HEK293 (cell line): ENCODE measurements around the gene DCST1.

Source experiments
- CTCF ChIA-PET: fragments of 350-600 bp; formaldehyde crosslinking; extraction: SDS; loops from one replicate; lab custom pipeline; 2021; ENCODE audit warnings: antibody characterized with exemption; lab: Yijun Ruan, JAX
- POLR2A ChIA-PET: fragments of 300-600 bp; formaldehyde crosslinking; extraction: SDS; loops from one replicate; lab custom pipeline; 2020; ENCODE audit warnings: antibody characterized with exemption, inconsistent platforms; lab: Yijun Ruan, JAX
- H3K27ac ChIP-seq: fragments of 200-500 bp; sonication (Bioruptor generic); 2 replicates; pipeline ENCODE4 v1.5.1; 2014; ENCODE audit warnings: low read depth, low read length, control low read depth, inconsistent platforms; ENCODE audit errors: extremely low read depth
- H3K36me3 ChIP-seq, 2 experiments: fragments of 200-500 bp in 1 of 2; sonication (Bioruptor generic) in 1 of 2; 1 replicate in 1 of 2; 2 replicates in 1 of 2; pipeline ENCODE4 v1.5.1; 2014 to 2017; ENCODE audit warnings: inconsistent platforms in 2 of 2, low read length in 2 of 2; ENCODE audit not compliant: control insufficient read depth in 2 of 2, insufficient read depth in 1 of 2
- H3K4me1 ChIP-seq: fragments of 200-500 bp; sonication (Bioruptor generic); 2 replicates; pipeline ENCODE4 v1.5.1; 2014; ENCODE audit warnings: mild to moderate bottlenecking, low read length, inconsistent platforms; ENCODE audit not compliant: control insufficient read depth, insufficient read depth
- H3K4me3 ChIP-seq: 2 replicates; pipeline ENCODE4 v1.5.1; 2011; ENCODE audit warnings: low read depth, mild to moderate bottlenecking, control low read depth, low read length, moderate library complexity
- H3K9me3 ChIP-seq: fragments of 200-500 bp; sonication (Bioruptor generic); 2 replicates; pipeline ENCODE4 v1.5.1; 2014; ENCODE audit warnings: low read depth, low read length, inconsistent platforms; ENCODE audit not compliant: control insufficient read depth, insufficient read depth
- EGR2 ChIP-seq: fragments of 450-650 bp; formaldehyde crosslinking; IDR thresholded peaks from 2 replicates; pipeline ENCODE4 v1.5.1; 2016; ENCODE audit warnings: low read depth, missing biosample characterization, missing genetic modification characterization
- GFI1B ChIP-seq: fragments of 450-650 bp; formaldehyde crosslinking; IDR thresholded peaks from 2 replicates; pipeline ENCODE4 v1.5.1; 2016; ENCODE audit warnings: missing biosample characterization, missing genetic modification characterization
- KLF1 ChIP-seq: fragments of 450-650 bp; formaldehyde crosslinking; IDR thresholded peaks from 2 replicates; pipeline ENCODE4 v1.5.1; 2016; ENCODE audit warnings: missing biosample characterization, missing genetic modification characterization
- KLF16 ChIP-seq: fragments of 450-650 bp; formaldehyde crosslinking; IDR thresholded peaks from 2 replicates; pipeline ENCODE4 v1.5.1; 2017; ENCODE audit warnings: missing biosample characterization, missing genetic modification characterization
- ZFHX2 ChIP-seq: fragments of 450-650 bp; formaldehyde crosslinking; conservative IDR thresholded peaks from 2 replicates; pipeline ENCODE4 v1.5.1; 2016; ENCODE audit warnings: missing biosample characterization, missing genetic modification characterization
- ZNF112 ChIP-seq: fragments of 450-650 bp; formaldehyde crosslinking; IDR thresholded peaks from 2 replicates; pipeline ENCODE4 v1.5.0; 2017; ENCODE audit warnings: missing biosample characterization, missing genetic modification characterization
- ZNF140 ChIP-seq: fragments of 450-650 bp; formaldehyde crosslinking; IDR thresholded peaks from 2 replicates; pipeline ENCODE4 v1.5.1; 2016; ENCODE audit warnings: missing biosample characterization, missing genetic modification characterization
- ZNF221 ChIP-seq: fragments of 450-650 bp; formaldehyde crosslinking; IDR thresholded peaks from 2 replicates; pipeline ENCODE4 v1.5.1; 2017; ENCODE audit warnings: missing biosample characterization, missing genetic modification characterization, borderline replicate concordance
- ZNF335 ChIP-seq: fragments of 450-650 bp; formaldehyde crosslinking; conservative IDR thresholded peaks from 2 replicates; pipeline ENCODE4 v1.5.1; 2016; ENCODE audit warnings: missing biosample characterization, missing genetic modification characterization
- ZNF394 ChIP-seq: fragments of 450-650 bp; formaldehyde crosslinking; IDR thresholded peaks from 2 replicates; pipeline ENCODE4 v1.5.1; 2016; ENCODE audit warnings: missing biosample characterization, missing genetic modification characterization, mild to moderate bottlenecking, moderate library complexity, borderline replicate concordance
- ZNF654 ChIP-seq: fragments of 450-650 bp; formaldehyde crosslinking; IDR thresholded peaks from 2 replicates; pipeline ENCODE4 v1.5.1; 2016; ENCODE audit warnings: low read depth, missing biosample characterization, missing genetic modification characterization
- ZXDB ChIP-seq: fragments of 450-650 bp; formaldehyde crosslinking; IDR thresholded peaks from 2 replicates; pipeline ENCODE4 v1.5.1; 2016; ENCODE audit warnings: missing biosample characterization, missing genetic modification characterization
- TF ChIP-seq, protein P1 (sequence below): fragments of 450-650 bp; formaldehyde crosslinking; IDR thresholded peaks from 2 replicates; pipeline ENCODE4 v1.5.1; 2016; ENCODE audit warnings: missing biosample characterization, missing genetic modification characterization
- TF ChIP-seq, protein P2 (sequence below): fragments of 450-650 bp; formaldehyde crosslinking; IDR thresholded peaks from 2 replicates; pipeline ENCODE4 v1.5.1; 2016; ENCODE audit warnings: missing biosample characterization, missing genetic modification characterization
- TF ChIP-seq, protein P3 (sequence below): fragments of 450-650 bp; formaldehyde crosslinking; IDR thresholded peaks from 2 replicates; pipeline ENCODE4 v1.5.1; 2016; ENCODE audit warnings: missing biosample characterization, missing genetic modification characterization
- TF ChIP-seq, protein P4 (sequence below): fragments of 450-650 bp; formaldehyde crosslinking; IDR thresholded peaks from 2 replicates; pipeline ENCODE4 v1.5.1; 2017; ENCODE audit warnings: missing biosample characterization, missing genetic modification characterization
- TF ChIP-seq, protein P5 (sequence below): fragments of 450-650 bp; formaldehyde crosslinking; IDR thresholded peaks from 2 replicates; pipeline ENCODE4 v1.5.1; 2016; ENCODE audit warnings: missing biosample characterization, missing genetic modification characterization, low read depth
- TF ChIP-seq, protein P6 (sequence below): fragments of 450-650 bp; formaldehyde crosslinking; optimal IDR thresholded peaks from 2 replicates; pipeline ENCODE3; 2016; ENCODE audit warnings: missing biosample characterization, mild to moderate bottlenecking, missing genetic modification characterization
- TF ChIP-seq, protein P7 (sequence below): fragments of 450-650 bp; formaldehyde crosslinking; IDR thresholded peaks from 2 replicates; pipeline ENCODE4 v1.5.1; 2016; ENCODE audit warnings: missing biosample characterization, missing genetic modification characterization

DCST1 gene

DNA sequence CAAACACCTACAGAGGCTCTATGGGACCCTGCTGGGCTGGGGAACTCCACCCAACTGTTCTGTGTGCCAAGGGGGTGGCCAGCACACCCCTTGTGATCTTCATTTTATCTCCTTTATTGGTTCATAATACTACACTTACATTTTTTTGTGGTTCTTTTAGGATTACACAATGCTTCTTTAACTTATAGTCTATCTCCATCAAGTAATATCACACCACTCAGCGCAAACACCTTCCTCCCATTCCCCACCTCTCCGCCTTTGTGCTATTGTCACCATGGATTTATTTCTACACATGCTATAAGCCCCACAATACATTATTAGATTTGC, 61.0 kb downstream of the DCST1 start:
- H3K9me3 ChIP-seq: no peaks in the 10 kb centered on the region
- peaks cover 4% of the 10 kb centered on the region; the same call in 1 of the 2 replicates for H3K4me1 ChIP-seq
- H3K4me3 ChIP-seq: no peak overlapping the region
- no peak overlapping the region for H3K27ac ChIP-seq
- 0 out of 2 replicates have a peak, but pooled peaks have one; percentile 9 for TF ChIP-seq ZNF335 (tag by site-specific recombination)
- no peak for TF ChIP-seq ZXDB (tag by site-specific recombination)
- TF ChIP-seq, protein P1, sequence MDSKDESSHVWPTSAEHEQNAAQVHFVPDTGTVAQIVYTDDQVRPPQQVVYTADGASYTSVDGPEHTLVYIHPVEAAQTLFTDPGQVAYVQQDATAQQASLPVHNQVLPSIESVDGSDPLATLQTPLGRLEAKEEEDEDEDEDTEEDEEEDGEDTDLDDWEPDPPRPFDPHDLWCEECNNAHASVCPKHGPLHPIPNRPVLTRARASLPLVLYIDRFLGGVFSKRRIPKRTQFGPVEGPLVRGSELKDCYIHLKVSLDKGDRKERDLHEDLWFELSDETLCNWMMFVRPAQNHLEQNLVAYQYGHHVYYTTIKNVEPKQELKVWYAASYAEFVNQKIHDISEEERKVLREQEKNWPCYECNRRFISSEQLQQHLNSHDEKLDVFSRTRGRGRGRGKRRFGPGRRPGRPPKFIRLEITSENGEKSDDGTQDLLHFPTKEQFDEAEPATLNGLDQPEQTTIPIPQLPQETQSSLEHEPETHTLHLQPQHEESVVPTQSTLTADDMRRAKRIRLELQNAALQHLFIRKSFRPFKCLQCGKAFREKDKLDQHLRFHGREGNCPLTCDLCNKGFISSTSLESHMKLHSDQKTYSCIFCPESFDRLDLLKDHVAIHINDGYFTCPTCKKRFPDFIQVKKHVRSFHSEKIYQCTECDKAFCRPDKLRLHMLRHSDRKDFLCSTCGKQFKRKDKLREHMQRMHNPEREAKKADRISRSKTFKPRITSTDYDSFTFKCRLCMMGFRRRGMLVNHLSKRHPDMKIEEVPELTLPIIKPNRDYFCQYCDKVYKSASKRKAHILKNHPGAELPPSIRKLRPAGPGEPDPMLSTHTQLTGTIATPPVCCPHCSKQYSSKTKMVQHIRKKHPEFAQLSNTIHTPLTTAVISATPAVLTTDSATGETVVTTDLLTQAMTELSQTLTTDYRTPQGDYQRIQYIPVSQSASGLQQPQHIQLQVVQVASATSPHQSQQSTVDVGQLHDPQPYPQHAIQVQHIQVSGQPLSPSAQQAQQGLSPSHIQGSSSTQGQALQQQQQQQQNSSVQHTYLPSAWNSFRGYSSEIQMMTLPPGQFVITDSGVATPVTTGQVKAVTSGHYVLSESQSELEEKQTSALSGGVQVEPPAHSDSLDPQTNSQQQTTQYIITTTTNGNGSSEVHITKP (tag by site-specific recombination): 0 out of 2 replicates have a peak, but pooled peaks have one; percentile 19
- TF ChIP-seq, protein P2, sequence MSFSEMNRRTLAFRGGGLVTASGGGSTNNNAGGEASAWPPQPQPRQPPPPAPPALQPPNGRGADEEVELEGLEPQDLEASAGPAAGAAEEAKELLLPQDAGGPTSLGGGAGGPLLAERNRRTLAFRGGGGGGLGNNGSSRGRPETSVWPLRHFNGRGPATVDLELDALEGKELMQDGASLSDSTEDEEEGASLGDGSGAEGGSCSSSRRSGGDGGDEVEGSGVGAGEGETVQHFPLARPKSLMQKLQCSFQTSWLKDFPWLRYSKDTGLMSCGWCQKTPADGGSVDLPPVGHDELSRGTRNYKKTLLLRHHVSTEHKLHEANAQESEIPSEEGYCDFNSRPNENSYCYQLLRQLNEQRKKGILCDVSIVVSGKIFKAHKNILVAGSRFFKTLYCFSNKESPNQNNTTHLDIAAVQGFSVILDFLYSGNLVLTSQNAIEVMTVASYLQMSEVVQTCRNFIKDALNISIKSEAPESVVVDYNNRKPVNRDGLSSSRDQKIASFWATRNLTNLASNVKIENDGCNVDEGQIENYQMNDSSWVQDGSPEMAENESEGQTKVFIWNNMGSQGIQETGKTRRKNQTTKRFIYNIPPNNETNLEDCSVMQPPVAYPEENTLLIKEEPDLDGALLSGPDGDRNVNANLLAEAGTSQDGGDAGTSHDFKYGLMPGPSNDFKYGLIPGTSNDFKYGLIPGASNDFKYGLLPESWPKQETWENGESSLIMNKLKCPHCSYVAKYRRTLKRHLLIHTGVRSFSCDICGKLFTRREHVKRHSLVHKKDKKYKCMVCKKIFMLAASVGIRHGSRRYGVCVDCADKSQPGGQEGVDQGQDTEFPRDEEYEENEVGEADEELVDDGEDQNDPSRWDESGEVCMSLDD: no peak
- TF ChIP-seq KLF16 (tag by site-specific recombination): no peak
- TF ChIP-seq, protein P3, sequence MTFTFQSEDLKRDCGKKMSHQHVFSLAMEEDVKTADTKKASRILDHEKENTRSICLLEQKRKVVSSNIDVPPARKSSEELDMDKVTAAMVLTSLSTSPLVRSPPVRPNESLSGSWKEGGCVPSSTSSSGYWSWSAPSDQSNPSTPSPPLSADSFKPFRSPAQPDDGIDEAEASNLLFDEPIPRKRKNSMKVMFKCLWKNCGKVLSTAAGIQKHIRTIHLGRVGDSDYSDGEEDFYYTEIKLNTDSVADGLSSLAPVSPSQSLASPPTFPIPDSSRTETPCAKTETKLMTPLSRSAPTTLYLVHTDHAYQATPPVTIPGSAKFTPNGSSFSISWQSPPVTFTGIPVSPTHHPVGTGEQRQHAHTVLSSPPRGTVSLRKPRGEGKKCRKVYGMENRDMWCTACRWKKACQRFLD: no peak
- TF ChIP-seq, protein P4, sequence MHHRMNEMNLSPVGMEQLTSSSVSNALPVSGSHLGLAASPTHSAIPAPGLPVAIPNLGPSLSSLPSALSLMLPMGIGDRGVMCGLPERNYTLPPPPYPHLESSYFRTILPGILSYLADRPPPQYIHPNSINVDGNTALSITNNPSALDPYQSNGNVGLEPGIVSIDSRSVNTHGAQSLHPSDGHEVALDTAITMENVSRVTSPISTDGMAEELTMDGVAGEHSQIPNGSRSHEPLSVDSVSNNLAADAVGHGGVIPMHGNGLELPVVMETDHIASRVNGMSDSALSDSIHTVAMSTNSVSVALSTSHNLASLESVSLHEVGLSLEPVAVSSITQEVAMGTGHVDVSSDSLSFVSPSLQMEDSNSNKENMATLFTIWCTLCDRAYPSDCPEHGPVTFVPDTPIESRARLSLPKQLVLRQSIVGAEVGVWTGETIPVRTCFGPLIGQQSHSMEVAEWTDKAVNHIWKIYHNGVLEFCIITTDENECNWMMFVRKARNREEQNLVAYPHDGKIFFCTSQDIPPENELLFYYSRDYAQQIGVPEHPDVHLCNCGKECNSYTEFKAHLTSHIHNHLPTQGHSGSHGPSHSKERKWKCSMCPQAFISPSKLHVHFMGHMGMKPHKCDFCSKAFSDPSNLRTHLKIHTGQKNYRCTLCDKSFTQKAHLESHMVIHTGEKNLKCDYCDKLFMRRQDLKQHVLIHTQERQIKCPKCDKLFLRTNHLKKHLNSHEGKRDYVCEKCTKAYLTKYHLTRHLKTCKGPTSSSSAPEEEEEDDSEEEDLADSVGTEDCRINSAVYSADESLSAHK (tag by site-specific recombination): 0 out of 2 replicates have a peak, but pooled peaks have one; percentile 21
- peak; percentile 56 for TF ChIP-seq KLF1
- TF ChIP-seq, all 188 proteins: peak for 4
- no peaks in the 10 kb centered on the region for H3K36me3 ChIP-seq
- CTCF ChIA-PET: interaction anchor here (1.0 to 13.8 kb wide), 4 partner anchors 26 to 75 kb away, joined by 5 to 439 read pairs (median 5); partner anchors contain the start of genes KRTCAP2, SLC50A1 and TRIM46
- POLR2A ChIA-PET: interaction anchor here (0.6 to 1.9 kb wide), 2 partner anchors 42 to 73 kb away, joined by 3 to 7 read pairs; no protein-coding TSS in a partner anchor

DNA sequence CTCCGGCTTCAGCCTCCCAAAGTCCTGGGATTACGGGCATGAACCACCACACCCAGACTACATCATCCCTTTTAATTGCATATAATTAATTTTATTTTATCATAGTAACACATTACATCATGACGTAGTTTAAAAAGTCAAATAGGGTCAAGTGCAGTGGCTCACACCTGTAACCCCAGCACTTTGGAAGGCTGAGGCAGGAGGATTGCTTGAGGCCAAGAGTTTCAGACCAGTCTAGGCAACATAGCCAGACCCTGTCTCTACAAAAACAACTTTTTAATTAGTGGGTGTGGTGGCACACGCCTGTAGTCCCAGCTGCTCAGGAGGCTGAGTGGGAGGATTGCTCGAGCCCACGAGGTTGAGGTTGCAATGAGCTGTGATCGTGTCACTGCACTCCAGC, 65.7 kb downstream of the DCST1 start:
- no peak overlapping the region for H3K27ac ChIP-seq
- 0 out of 2 replicates have a peak, but pooled peaks cover 3% of the 10 kb centered on the region for H3K4me1 ChIP-seq
- ChIA-PET CTCF (interaction anchor here (0.9 to 13.8 kb wide), 4 partner anchors 9 to 82 kb away, joined by 3 to 439 read pairs (median 4); partner anchors contain the start of genes KRTCAP2 and TRIM46), POLR2A (no interaction called here)
- H3K9me3 ChIP-seq: no peaks in the 10 kb centered on the region
- H3K4me3 ChIP-seq: no peak overlapping the region
- H3K36me3 ChIP-seq: no peaks in the 10 kb centered on the region
- TF ChIP-seq ZFHX2 (peak; percentile 66), ZNF140 (no peak), ZNF112 (no peak), EGR2 (tag by site-specific recombination) (peak; percentile 71), GFI1B (tag by site-specific recombination) (no peak), ZNF394 (no peak), ZNF221 (tag by site-specific recombination) (no peak), ZNF654 (tag by site-specific recombination) (no peak)
- TF ChIP-seq, protein P5, sequence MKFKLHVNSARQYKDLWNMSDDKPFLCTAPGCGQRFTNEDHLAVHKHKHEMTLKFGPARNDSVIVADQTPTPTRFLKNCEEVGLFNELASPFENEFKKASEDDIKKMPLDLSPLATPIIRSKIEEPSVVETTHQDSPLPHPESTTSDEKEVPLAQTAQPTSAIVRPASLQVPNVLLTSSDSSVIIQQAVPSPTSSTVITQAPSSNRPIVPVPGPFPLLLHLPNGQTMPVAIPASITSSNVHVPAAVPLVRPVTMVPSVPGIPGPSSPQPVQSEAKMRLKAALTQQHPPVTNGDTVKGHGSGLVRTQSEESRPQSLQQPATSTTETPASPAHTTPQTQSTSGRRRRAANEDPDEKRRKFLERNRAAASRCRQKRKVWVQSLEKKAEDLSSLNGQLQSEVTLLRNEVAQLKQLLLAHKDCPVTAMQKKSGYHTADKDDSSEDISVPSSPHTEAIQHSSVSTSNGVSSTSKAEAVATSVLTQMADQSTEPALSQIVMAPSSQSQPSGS (tag by site-specific recombination): peak; percentile 42
- TF ChIP-seq, protein P6, sequence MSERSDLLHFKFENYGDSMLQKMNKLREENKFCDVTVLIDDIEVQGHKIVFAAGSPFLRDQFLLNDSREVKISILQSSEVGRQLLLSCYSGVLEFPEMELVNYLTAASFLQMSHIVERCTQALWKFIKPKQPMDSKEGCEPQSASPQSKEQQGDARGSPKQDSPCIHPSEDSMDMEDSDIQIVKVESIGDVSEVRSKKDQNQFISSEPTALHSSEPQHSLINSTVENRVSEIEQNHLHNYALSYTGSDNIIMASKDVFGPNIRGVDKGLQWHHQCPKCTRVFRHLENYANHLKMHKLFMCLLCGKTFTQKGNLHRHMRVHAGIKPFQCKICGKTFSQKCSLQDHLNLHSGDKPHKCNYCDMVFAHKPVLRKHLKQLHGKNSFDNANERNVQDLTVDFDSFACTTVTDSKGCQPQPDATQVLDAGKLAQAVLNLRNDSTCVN (tag by site-specific recombination): no peak
- TF ChIP-seq, protein P7, sequence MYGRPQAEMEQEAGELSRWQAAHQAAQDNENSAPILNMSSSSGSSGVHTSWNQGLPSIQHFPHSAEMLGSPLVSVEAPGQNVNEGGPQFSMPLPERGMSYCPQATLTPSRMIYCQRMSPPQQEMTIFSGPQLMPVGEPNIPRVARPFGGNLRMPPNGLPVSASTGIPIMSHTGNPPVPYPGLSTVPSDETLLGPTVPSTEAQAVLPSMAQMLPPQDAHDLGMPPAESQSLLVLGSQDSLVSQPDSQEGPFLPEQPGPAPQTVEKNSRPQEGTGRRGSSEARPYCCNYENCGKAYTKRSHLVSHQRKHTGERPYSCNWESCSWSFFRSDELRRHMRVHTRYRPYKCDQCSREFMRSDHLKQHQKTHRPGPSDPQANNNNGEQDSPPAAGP: peak; percentile 86; the same call in 1 of the 2 replicates
